Dermis microvascular lymphatic vessel endothelial cell (primary cell): ENCODE results near the gene C1QTNF12. TPM values are rescaled to one million over a fixed set of nuclear protein-coding genes. Genes with fewer than 3 reads are reported as not detected.
A peak's percentile ranks its signal among the peaks of the same experiment; 100 is the strongest.

Experiments used
- DNase-seq, 2 donors: peaks; one replicate each; pipeline versions ENCODE4 v3.0.0 to v3.0.0-alpha.2; 2010; ENCODE audit warnings: low read depth in 2 of 2
- total RNA-seq: library from RNA; depleted of rRNA; stranded (reverse); fragments of >200 nt; gene quantifications from 2 replicates; pipeline ENCODE4 v1.2.1, GENCODE V29; 2014

Gene C1QTNF12
- total RNA-seq, 1 donor from 2014 or later: 0.51 TPM

DNA sequence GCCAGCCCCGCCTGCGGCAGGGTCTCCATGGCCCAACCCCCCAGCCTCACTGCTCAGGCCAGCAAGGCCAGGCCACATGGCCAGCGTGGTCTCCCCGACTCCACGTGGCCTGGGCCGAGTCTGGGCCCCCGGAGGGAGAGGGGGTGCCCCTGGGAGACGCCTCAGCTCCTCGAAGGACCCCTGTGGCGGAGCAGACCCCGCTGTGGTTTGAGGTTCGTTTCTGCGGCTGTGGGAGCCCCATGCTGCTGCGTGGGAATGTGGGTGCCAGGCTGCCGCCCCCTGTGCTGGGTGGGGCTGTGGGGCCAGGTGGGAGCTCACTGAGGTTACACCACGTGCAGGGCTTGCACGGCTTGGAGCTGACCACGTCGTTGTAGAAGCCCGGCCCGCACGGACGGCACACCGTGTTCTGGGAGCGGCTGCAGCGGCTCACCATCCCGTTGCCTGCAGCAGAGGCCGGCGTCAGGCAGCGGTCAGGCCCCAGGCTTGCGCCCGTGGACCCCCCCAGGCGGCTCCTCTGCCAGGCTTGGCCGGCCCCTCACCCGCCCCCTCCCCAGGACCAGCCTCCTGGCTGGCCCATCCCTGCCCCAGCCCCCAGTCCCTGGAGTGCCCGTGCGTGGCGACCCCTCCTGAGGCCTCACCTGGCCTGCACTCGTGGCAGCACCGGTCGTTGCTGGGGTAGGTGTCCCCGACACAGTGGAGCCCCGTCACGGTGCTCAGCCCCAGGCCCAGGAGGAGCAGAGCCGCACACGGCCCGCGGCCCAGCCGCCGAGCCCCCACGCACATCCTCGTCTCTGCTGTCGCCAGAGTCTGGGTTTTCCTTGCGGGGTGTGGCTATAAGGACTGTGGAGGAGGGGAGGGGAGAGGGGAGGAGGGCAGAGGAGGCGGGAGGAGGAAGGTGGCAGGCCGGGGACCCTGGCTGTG is 32.9 kb downstream of the C1QTNF12 start, which contains the start of gene TNFRSF4:
TSS of gene TNFRSF4 (minus strand) at position 809 of the 921 bp plus-strand sequence. CDS start at position 783, 26 bp downstream.
- DNase-seq: no peak

DNA sequence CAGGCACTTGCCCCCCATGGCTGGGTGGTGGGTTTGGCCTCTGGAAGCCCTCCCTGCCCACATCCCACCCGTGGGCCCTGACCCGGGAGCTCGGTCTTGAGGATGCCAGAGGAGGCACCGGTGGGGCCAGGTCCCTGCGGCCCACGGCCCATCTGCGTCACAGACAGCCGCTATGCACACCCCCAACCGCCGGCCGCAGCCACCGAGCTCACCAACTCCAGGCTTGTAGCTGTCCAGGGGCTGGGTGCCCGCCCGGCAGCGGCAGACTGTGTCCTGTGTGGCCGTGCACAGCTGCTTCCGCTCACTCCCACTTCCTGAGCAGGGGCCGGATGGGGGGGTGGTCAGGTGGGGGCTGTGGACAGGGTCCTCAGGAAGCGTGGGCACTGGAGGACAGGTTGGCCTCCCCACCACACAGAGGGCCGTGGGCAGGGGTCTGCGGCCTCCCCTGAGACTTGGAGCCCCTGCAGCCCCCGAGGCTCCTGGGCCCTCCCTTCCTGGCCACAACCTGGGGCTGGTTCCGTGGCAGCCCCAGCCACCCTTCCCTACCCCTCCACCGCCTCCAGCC is 33.7 kb downstream of the C1QTNF12 start:
- peak; percentile 67 to 86 for DNase-seq

DNA sequence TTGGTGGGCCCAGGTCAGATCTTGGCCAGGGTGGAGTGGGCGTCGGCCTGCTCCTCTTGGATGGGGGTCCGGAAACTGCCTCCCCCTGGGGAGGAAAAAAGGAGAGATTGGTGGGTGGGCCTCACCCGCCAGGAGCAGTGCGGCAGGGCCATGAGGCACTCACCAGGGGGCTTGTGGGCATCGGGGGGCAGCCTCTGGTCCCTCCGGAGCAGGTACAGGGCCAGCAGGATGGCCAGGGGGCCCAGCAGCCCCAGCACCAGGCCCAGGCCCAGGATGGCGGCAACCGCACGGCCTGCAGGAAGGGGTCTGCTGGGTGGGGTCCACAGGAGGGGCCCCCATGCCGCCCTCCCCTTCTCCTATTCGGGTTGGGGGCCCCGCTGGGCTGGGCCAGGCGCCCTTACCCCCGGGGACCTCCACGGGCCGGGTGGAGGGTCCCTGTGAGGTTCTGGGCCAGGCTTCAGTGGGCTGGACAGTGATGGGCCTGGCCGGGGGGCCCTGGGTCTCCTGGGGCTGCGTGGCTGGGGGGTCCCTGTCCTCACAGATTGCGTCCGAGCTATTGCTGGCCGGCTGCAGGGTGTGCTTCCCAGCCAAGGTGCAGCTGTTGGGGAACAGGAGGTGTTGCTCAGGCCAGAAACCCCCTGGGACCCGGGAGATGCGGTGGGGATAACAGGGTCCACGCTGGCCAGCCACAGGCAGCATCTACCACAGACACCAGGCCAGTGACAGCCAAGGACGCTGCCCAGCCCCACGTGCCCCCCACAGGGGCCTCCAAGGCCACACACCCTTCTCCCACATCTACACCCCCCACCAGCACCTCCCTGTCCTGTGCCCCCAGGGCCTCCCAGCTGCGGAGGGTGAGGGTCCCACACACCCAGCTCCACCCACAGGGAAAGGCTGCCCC is 34.7 kb downstream of the C1QTNF12 start:
- DNase-seq: no peak

DNA sequence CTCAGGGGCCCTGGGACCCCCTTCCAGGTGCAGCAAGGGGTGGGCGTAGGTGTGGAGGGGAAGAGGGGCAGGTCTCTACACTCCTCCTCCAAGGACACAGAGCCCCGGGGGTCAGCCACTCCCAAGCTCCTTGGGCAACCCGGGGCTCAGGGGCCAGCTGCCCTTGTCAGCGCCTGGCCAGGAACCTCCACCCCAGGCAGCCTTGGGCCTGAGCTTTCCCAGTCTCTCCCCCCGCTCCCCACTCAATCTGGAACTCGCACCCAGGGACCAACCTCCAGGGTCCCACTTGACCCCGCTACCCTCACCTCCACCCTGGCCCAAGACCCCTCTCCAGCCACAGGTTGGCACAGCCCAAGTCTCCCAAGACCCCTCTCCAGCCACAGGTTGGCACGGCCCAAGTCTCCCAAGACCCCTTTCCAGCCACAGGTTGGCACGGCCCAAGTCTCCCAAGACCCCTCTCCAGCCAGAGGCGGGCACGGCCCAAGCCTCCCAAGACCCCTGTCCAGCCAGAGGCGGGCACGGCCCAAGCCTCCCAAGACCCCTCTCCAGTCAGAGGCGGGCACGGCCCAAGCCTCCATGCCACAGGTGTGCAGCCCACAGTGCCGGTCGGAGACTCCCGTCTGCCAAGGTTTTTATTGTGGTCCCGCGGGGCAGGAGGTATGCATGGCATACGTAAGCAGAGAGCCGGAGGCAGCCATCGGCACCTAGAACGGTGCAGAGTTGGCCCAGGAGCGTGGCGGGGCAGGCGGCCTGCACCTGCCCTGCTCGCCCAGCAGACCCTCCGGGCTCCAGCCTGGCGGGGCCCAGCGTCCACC is 35.6 kb downstream of the C1QTNF12 start:
- no peak for DNase-seq

DNA sequence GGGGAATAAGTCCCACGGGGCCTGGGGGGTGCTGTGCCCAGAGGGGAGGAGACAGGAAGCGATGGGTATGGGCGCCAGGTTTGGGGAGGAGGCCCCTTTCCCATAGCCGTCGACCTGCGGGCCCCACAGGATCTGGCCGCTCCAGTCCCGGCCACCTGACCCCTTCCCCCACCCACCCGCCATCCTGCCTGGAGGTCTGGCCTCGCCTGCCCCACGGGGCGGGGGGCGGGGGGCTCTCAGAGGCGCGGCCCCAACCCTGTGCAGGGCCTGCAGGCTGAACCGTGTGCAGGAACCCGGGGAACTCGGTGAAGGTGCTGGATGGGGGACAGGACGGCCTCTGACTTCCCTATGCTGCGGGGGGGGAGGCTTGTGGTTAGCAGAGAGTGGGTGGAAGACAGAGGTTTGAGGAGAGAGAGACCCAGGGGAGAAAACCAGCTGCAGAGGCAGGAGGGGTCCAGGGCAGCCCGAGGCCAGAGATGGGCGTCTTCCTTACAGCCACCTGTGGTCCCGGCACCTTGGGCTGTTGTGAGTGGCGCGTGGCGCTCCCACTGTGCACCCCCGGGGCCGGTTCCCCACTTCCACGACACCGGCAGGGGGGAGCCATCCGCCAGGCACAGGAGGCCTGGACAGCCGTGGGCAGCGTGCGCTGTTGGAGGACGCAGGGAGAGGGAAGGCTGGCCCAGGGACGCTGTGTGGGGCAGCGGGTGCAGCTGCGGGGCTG is 37.6 kb downstream of the C1QTNF12 start:
- no peak for DNase-seq

GRCh38 chr1:1207571-1207892 is 39.0 kb downstream of the C1QTNF12 start:
- no peak for DNase-seq

DNA sequence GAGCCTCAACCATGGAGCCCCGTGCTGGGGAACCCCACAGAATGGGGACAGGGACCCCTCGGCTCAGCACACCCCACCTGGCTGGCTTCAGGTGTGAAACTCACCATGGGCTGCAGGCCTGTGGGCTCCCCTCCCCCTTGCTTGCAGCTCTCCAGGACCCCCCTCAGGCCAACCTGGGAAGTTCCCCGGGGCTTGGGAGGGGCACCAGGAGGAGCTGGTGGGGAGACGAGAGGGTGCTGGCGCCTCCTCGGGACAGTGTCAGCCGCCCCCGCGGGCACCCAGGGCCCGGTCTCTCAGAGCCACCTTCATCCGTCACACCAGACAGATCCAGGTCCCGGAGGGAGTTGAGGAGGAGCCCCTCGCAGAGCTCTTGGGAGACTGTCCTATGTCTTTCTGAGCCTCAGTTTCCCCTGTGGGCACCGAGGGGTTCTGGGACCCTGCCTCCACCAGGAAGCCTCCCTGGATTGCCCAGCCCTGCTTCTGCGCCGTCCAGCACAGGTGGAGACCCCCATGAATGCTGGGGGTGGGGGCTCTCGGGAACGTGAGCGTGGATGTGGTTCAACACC is 39.5 kb downstream of the C1QTNF12 start:
- DNase-seq: no peak

DNA sequence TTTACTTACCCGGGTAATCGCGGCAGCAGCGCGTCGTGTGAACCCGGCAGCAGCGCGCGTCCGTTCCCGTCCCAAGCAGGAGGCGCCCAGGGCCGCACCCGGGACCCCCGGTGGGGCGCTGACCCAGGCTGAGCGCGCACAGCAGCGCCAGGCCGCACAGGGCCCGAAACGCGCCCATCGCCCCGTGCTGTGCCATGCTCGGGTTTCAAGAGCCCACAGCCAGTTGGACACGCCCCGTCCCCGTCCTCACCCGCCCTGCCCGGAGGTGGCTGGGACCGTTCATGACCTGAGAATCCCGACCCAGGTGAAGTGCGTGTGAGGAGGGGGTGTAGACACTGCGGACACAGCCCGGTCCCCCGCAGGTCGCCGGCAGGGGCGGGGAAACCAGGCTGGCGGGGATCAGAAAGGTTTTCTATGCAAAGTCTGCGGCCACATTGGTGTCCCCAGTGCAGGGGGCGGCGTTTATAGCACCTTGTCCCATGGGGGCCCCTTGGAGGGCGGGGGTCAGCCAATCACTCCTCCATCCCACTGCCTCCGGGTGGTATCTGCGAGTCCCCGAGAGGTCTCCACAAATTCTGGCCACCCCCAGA is 40.1 kb downstream of the C1QTNF12 start, which contains the start of gene TNFRSF18:
TSS of gene TNFRSF18 (minus strand) at position 217 of the 590 bp plus-strand sequence. CDS start at position 196, 21 bp downstream.
- DNase-seq: no peak

DNA sequence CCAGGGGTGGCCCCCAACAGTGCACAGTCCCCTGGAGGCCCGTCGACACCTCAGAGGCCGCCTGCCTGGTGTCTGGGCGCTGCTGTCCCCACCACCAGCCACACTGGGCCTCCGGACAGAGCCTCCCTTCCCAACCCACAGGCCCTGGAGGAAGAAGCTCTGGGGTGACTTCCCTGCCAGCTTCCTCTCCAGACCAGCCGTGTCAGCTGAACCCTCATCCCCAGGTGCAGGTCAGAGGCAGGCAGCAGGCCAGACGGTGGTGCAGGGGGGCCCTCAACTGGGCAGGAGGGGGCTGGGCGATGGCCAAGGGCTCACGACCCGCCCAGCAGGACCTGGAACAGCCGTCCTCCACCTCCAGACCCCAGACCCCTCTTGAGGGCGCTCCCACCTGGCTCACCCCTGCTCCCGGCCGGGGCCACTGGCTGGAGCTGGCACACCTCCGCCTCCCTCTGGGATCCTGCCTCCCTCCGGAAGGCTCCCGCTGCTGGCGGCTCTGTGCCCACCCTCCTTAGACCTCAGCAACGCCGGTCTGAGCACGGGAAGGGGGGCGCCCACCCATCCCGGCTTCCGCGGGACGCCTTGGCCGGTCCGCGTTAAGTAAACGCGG is 40.6 kb downstream of the C1QTNF12 start:
- DNase-seq: no peak

DNA sequence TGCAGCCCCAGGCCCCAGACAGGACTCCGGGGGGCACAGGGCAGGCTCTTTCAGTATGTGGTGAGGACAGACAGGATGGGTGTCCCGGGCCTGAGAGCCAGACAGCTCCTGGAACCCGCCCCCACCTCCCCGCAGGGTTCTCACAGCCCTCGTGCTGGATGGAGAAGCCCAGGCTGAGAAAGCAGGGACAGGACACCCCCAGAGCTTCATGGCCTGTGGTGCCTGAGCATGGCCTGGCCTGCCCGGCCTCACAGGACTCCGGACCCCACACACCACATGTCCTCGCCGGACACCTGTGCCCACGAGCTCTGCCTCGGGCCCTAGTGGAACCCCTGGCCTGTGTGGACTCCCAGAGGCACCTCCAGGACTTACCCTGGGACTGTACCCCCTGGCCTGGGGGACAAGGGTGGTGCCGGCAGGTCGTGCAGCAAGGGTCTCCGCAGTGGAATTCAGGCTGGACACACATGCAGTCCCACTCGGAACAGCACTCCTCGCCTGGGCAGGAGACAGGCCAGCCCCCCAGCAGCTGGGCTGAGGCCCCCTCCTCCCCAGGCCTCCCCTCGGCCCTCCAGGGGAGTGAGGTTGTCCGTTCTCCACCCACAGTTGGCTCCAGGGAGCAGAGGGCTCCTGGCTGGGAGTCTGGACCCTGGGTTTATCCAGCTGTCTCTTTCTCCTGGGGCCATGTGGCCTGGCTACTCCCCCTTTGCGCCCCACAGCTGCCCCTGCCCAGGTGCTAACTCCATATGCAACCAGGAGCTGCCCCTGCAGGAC is 41.3 kb downstream of the C1QTNF12 start:
- no peak for DNase-seq

- DNase-seq: no peak
Measured at GRCh38 chr1:1204425-1204920, 42.0 kb downstream of the C1QTNF12 start.

GRCh38 chr1:1203561-1204424 is 42.7 kb downstream of the C1QTNF12 start:
- no peak for DNase-seq

- DNase-seq: no peak
Measured at GRCh38 chr1:1202831-1203560, 43.5 kb downstream of the C1QTNF12 start.

GRCh38 chr1:1200876-1201810 is 45.4 kb downstream of the C1QTNF12 start:
- DNase-seq: peak in 1 of 2 donors; percentile 46
